K562 (cell line): ENCODE data around the gene MYO16. TPM values are rescaled to one million over a fixed set of nuclear protein-coding genes. Genes with fewer than 3 reads are reported as not detected.

Experiments used
- ATAC-seq: fragments of 200-7000 bp; cut with Tn5 transposase; 3 replicates; pipeline ENCODE4 v1.9.1; 2020; ENCODE audit warnings: moderate library complexity
- BruUV-seq: library from RNA; stranded (reverse); fragments of 400-500 nt; replicated peaks from 2 replicates; lab custom pipeline; 2021; lab: Mats Ljungman, UMichigan
- CTCF ChIA-PET: fragments of 300-600 bp; formaldehyde crosslinking; extraction: SDS; loops from one replicate; lab custom pipeline; 2021; ENCODE audit warnings: low intra/inter-chr PET ratio; lab: Yijun Ruan, JAX
- POLR2A ChIA-PET: fragments of 300-600, 350-650 bp; sonication (Branson Sonifier 250); formaldehyde crosslinking; extraction: SDS; loops from one replicate; lab custom pipeline; 2021; ENCODE audit warnings: antibody characterized with exemption, inconsistent platforms; lab: Yijun Ruan, JAX
- DNase-seq, 4 experiments: peaks; one replicate each; pipeline versions ENCODE4 v3.0.0 to v3.0.0-alpha.2; 2011 to 2018; ENCODE audit warnings: low spot score in 3 of 4, mixed read lengths in 3 of 4; ENCODE audit errors: extremely low read depth in 1 of 4
- FAIRE-seq: peaks from 2 replicates; lab custom pipeline; 2011; peaks lifted over from hg19 to GRCh38; lab: Jason Lieb, UNC
- H2AFZ ChIP-seq: 2 replicates; pipeline ENCODE4 v1.6.0; 2011; ENCODE audit warnings: low read depth, low read length, control low read depth, inconsistent platforms
- H3K27ac ChIP-seq: fragments of 200-600 bp; 3 replicates; pipeline ENCODE4 v1.8.0; 2011; ENCODE audit warnings: low read depth, mild to moderate bottlenecking, control low read depth, inconsistent platforms, low read length, moderate library complexity, mixed read lengths; ENCODE audit errors: extremely low read depth
- H3K27me3 ChIP-seq, 2 experiments: fragments of 300-600 bp in 1 of 2; 2 replicates in 1 of 2; 3 replicates in 1 of 2; pipeline versions ENCODE4 v1.6.0 to v1.8.0; 2011; ENCODE audit warnings: inconsistent platforms in 2 of 2, low read length in 2 of 2, mild to moderate bottlenecking in 1 of 2, mixed read lengths in 1 of 2, moderate library complexity in 1 of 2; ENCODE audit not compliant: control insufficient read depth in 2 of 2, insufficient read depth in 2 of 2
- H3K36me3 ChIP-seq: fragments of 300-600 bp; 3 replicates; pipeline ENCODE4 v1.8.0; 2011; ENCODE audit warnings: mild to moderate bottlenecking, low read length, inconsistent platforms; ENCODE audit not compliant: control insufficient read depth, insufficient read depth
- H3K4me1 ChIP-seq, 2 experiments: fragments of 200-600 bp in 1 of 2; replicated peaks in 1 of 2; 2 replicates in 1 of 2; 3 replicates in 1 of 2; pipeline versions ENCODE4 v1.5.1 to v1.8.0; 2011; ENCODE audit warnings: inconsistent platforms in 2 of 2, low read length in 2 of 2, mild to moderate bottlenecking in 1 of 2, mixed read lengths in 1 of 2, moderate library complexity in 1 of 2; ENCODE audit not compliant: control insufficient read depth in 2 of 2, insufficient read depth in 2 of 2
- H3K4me2 ChIP-seq: 2 replicates; pipeline ENCODE4 v1.6.1; 2011; ENCODE audit warnings: low read length, control low read depth, inconsistent platforms, mixed read lengths; ENCODE audit not compliant: insufficient read depth
- H3K4me3 ChIP-seq: fragments of 200-600 bp; sonication (generic), shearing (Covaris generic); 2 replicates; pipeline ENCODE4 v1.5.1; 2016; ENCODE audit warnings: control low read depth, inconsistent platforms
- H3K79me2 ChIP-seq: fragments of 200-600 bp; 3 replicates; pipeline ENCODE4 v1.8.0; 2011; ENCODE audit warnings: low read length, inconsistent platforms; ENCODE audit not compliant: control insufficient read depth, insufficient read depth
- H3K9ac ChIP-seq, 2 experiments: 2 replicates each; pipeline versions ENCODE4 v1.6.0 to v1.6.1; 2011; ENCODE audit warnings: low read depth in 2 of 2, low read length in 2 of 2, control low read depth in 1 of 2, inconsistent platforms in 1 of 2, mild to moderate bottlenecking in 1 of 2, mixed read lengths in 1 of 2; ENCODE audit not compliant: insufficient read depth in 1 of 2
- H3K9me1 ChIP-seq: one replicate; pipeline ENCODE4 v1.6.0; 2011; ENCODE audit warnings: inconsistent platforms, mild to moderate bottlenecking, low read length, moderate library complexity; ENCODE audit not compliant: control insufficient read depth, insufficient read depth
- H3K9me3 ChIP-seq: replicated peaks from 2 replicates; pipeline ENCODE4 v1.5.1; 2011; ENCODE audit warnings: low read depth, low read length, inconsistent platforms; ENCODE audit not compliant: control insufficient read depth, insufficient read depth
- H4K20me1 ChIP-seq: replicated peaks from 2 replicates; pipeline ENCODE4 v1.6.1; 2011; ENCODE audit warnings: low read length, inconsistent platforms, mixed read lengths; ENCODE audit not compliant: control insufficient read depth, insufficient read depth
- ATF4 ChIP-seq: fragments of 450-650 bp; formaldehyde crosslinking; IDR thresholded peaks from 2 replicates; pipeline ENCODE4 v1.4.0; 2022; ENCODE audit warnings: mild to moderate bottlenecking, moderate library complexity
- MAX ChIP-seq: sonication (generic); formaldehyde crosslinking; IDR thresholded peaks from 2 replicates; pipeline ENCODE4 v1.9.0; 2022; ENCODE audit warnings: mild to moderate bottlenecking, missing genetic modification reagents
- REST ChIP-seq, 2 experiments: fragments of 450-650 bp; formaldehyde crosslinking in 1 of 2; IDR thresholded peaks; 2 replicates each; pipeline versions ENCODE4 v1.4.0 to v1.6.1; 2014 to 2020; ENCODE audit warnings: mild to moderate bottlenecking in 2 of 2, borderline replicate concordance in 1 of 2, low read depth in 1 of 2
- RFX5 ChIP-seq: IDR thresholded peaks from 2 replicates; pipeline ENCODE4 v1.6.1; 2011; ENCODE audit warnings: low read depth, mild to moderate bottlenecking, improper control_type of control experiment, low read length
- SMARCA4 ChIP-seq: fragments of 450-650 bp; IDR thresholded peaks from 2 replicates; pipeline ENCODE4 v1.6.1; 2016
- TCF15 ChIP-seq: fragments of 250-450 bp; sonication (Bioruptor Pico); IDR thresholded peaks from 2 replicates; pipeline ENCODE4 v1.8.0; 2022; ENCODE audit warnings: moderate library complexity, mild to moderate bottlenecking, inconsistent platforms
- TRIM25 ChIP-seq: fragments of 450-650 bp; IDR thresholded peaks from 2 replicates; pipeline ENCODE4 v1.7.0; 2016; ENCODE audit warnings: borderline replicate concordance
- ZNF354B ChIP-seq: fragments of 250-450 bp; sonication (Bioruptor Pico); IDR thresholded peaks from 2 replicates; pipeline ENCODE4 v1.4.0; 2020
- ZNF445 ChIP-seq: fragments of 250-450 bp; sonication (Bioruptor Pico); IDR thresholded peaks from 2 replicates; pipeline ENCODE4 v1.4.0; 2020; ENCODE audit warnings: low read depth, mild to moderate bottlenecking, moderate library complexity
- ZNF644 ChIP-seq: fragments of 200-800 bp; sonication (Bioruptor generic); IDR thresholded peaks from 2 replicates; pipeline ENCODE4 v1.6.1; 2016; ENCODE audit warnings: low read depth, missing genetic modification characterization, missing compliant biosample characterization
- WGBS: fragments of 100-300 bp; shearing (Covaris generic); methylation state at CpG from one replicate; pipeline ENCODE4 v1.1.6; 2016; ENCODE audit warnings: low coverage, mixed read lengths; ENCODE audit not compliant: insufficient coverage; ENCODE audit errors: missing lambda C conversion rate; 5-methylcytosine and 5-hydroxymethylcytosine counted together
- in situ Hi-C: fragments of 300-500 bp; cut with MboI; formaldehyde crosslinking; loops from 4 replicates; pipeline ENCODE4 v1.15.0; 2018; ENCODE audit warnings: inconsistent platforms, mixed read lengths
- intact Hi-C: fragments of 100-400 bp; cut with micrococcal nuclease; formaldehyde crosslinking; loops from 2 replicates; pipeline ENCODE4 v1.14.2; 2022
- polyA plus RNA-seq, 8 experiments: library from polyadenylated mRNA; depleted of rRNA in 4 of 8; stranded (reverse) in 5 of 8; unstranded in 3 of 8; fragments of >200 nt; fragmentation: Nextera tagmentation in 2 of 8; fragmentation: Illumina TruSeq in 1 of 8; extraction: Ambion mirVana in 2 of 8; extraction: Trizol in 1 of 8; gene quantifications; 2 replicates each; pipeline versions ENCODE4 v1.2.1 to v1.2.3, GENCODE V29; 2011 to 2014; ENCODE audit warnings: inconsistent platforms in 1 of 8, missing spikeins in 1 of 8
- total RNA-seq, 7 experiments: library from RNA; depleted of rRNA in 6 of 7; stranded (reverse); fragments of >200 nt in 6 of 7; fragmentation: Illumina TruSeq in 2 of 7; extraction: Trizol in 2 of 7; gene quantifications; 2 replicates each; pipeline versions ENCODE4 v1.2.1 to v1.2.3, GENCODE V29; 2011 to 2021; ENCODE audit warnings: low replicate concordance in 1 of 7

Gene MYO16
- total and polyA plus RNA-seq, 9 of the 15 experiments (the other 6 are each of a cell fraction or from before 2014, with no cell fraction given), result 4.3 to 45.7 (median 12.1) TPM

GRCh38 chr13:109088624-109088917, 459.2 kb downstream of the MYO16 start:
- H3K79me2 ChIP-seq, result no peaks in the 10 kb centered on the region

More at GRCh38 chr13:109088624-109088917, 459.2 kb downstream of the MYO16 start:
- H2AFZ ChIP-seq, result no peak overlapping the region
- CTCF ChIA-PET, result no interaction called here
- in situ Hi-C loops (no loop called here), intact Hi-C loops (no loop called here)
- DNase-seq, result no peak
- no peaks in the 10 kb centered on the region for H4K20me1 ChIP-seq
- 73% methylated on average over 14 of the region's 22 CpGs for WGBS
- no peaks in the 10 kb centered on the region for H3K9me1 ChIP-seq
- no peaks in the 10 kb centered on the region for H3K9me3 ChIP-seq
- no peak overlapping the region for H3K27ac ChIP-seq
- no peak for ATAC-seq
- POLR2A ChIA-PET, result no interaction called here
- no peaks in the 10 kb centered on the region for H3K27me3 ChIP-seq
- no peaks in the 10 kb centered on the region for H3K4me1 ChIP-seq
- BruUV-seq, result no TSS peak
- no peak overlapping the region for H3K4me3 ChIP-seq
- TF ChIP-seq ATF4 (CRISPR knock-in tag) (no peak), TCF15 (CRISPR knock-in tag) (no peak), TRIM25 (no peak), RFX5 (no peak), ZNF354B (CRISPR knock-in tag) (no peak), SMARCA4 (no peak), ZNF445 (CRISPR knock-in tag) (no peak), ZNF644 (tag) (no peak), REST (IDR thresholded peaks at IDR 0.05; ENCODE audit: borderline replicate concordance) (no peak), REST (CRISPR knock-in tag; IDR thresholded peaks at IDR 0.05; ENCODE audit: low read depth) (no peak), MAX (CRISPR knock-in tag) (no peak)
- no peak overlapping the region for H3K4me2 ChIP-seq
- FAIRE-seq, result no peak
- no peak overlapping the region for H3K9ac ChIP-seq
- no peaks in the 10 kb centered on the region for H3K36me3 ChIP-seq
